Measurements from ENCODE around the gene SORCS1. TPM values are rescaled to one million over a fixed set of nuclear protein-coding genes. Genes with fewer than 3 reads are reported as not detected.

The SORCS1 gene
- total and polyA plus RNA-seq, 2 experiments from 2014 or later = not detected

DNA sequence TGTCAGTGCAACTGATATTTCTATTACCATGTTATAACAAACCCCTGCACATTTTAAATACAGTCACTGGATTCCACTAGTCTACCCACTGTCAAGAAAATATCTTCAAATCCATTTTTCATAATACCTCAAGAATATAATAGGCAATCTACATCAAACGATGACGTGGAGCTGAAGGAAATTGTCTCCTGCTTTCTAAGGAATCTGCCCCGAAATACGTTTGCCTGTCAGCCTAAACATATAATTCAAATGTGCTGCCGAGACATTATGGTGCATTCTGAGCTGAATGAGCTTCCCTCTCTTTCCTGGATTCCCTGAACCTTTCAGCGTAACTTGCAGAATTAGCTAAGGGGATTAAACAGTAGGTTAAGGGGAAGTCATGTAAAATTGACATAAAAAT is 306.8 kb downstream of the SORCS1 start:
- no peak overlapping the region for H3K9ac ChIP-seq
- no peaks in the 10 kb centered on the region for H3K36me3 ChIP-seq (ENCODE audit: low read depth)
- no peak overlapping the region for H2AFZ ChIP-seq
- no peaks in the 10 kb centered on the region for H3K4me1 ChIP-seq (ENCODE audit: insufficient read depth)
- in situ Hi-C loops (cut with MboI) = no loop called here
- DNase-seq = no peak
- TF ChIP-seq EZH2 (IDR thresholded peaks at IDR 0.05; ENCODE audit: insufficient read depth, poor library complexity, severe bottlenecking) = no peak
- no peak for TF ChIP-seq EZH2phosphoT487 (IDR thresholded peaks at IDR 0.05; ENCODE audit: insufficient read depth, low read depth)
- no peaks in the 10 kb centered on the region for H3K9me2 ChIP-seq (ENCODE audit: insufficient read depth)
- H3K79me2 ChIP-seq (ENCODE audit: insufficient read depth) = no peaks in the 10 kb centered on the region
- no peaks in the 10 kb centered on the region for H3F3A ChIP-seq (ENCODE audit: insufficient read depth)
- H3K4me2 ChIP-seq (ENCODE audit: unreplicated experiment) = no peak overlapping the region
- H3K4me3 ChIP-seq = no peak overlapping the region
- no peaks in the 10 kb centered on the region for H4K20me1 ChIP-seq (ENCODE audit: insufficient read depth)
- no peaks in the 10 kb centered on the region for H3K9me3 ChIP-seq (ENCODE audit: low read depth)
- no peak overlapping the region for H3K27ac ChIP-seq
- no peaks in the 10 kb centered on the region for H3K27me3 ChIP-seq (replicated peaks; ENCODE audit: insufficient read depth)
- WGBS, 2 experiments (ENCODE audit: low coverage in 1 of 2, low lambda C conversion rate in 2 of 2, missing lambda C conversion rate in 2 of 2) = 25 to 29% methylated on average over 6 of the region's 6 CpGs

- TF ChIP-seq EZH2 (IDR thresholded peaks at IDR 0.05; ENCODE audit: insufficient read depth, poor library complexity, severe bottlenecking) (no peak), EZH2phosphoT487 (IDR thresholded peaks at IDR 0.05; ENCODE audit: insufficient read depth, low read depth) (no peak)
Observed at GRCh38 chr10:106857213-106857612, 307.3 kb downstream of the SORCS1 start.

GRCh38 chr10:106836933-106837663 is 327.4 kb downstream of the SORCS1 start:
- Histone ChIP-seq H3K4me3 (no peak overlapping the region), H3K9me2 (ENCODE audit: insufficient read depth) (no peaks in the 10 kb centered on the region), H3K4me1 (ENCODE audit: insufficient read depth) (no peaks in the 10 kb centered on the region), H3K4me2 (ENCODE audit: unreplicated experiment) (no peak overlapping the region), H3K27me3 (replicated peaks; ENCODE audit: insufficient read depth) (no peaks in the 10 kb centered on the region), H3K27ac (no peak overlapping the region), H4K20me1 (ENCODE audit: insufficient read depth) (no peaks in the 10 kb centered on the region), H3K9ac (no peak overlapping the region), H3K9me3 (ENCODE audit: low read depth) (no peaks in the 10 kb centered on the region), H2AFZ (no peak overlapping the region), H3F3A (ENCODE audit: insufficient read depth) (no peaks in the 10 kb centered on the region), H3K36me3 (ENCODE audit: low read depth) (no peaks in the 10 kb centered on the region), H3K79me2 (ENCODE audit: insufficient read depth) (no peaks in the 10 kb centered on the region)
- DNase-seq = no peak
- 19 to 23% methylated on average over 2 of the region's 2 CpGs for WGBS, 2 experiments (ENCODE audit: low coverage in 1 of 2, low lambda C conversion rate in 2 of 2, missing lambda C conversion rate in 2 of 2)
- TF ChIP-seq EZH2 (IDR thresholded peaks at IDR 0.05; ENCODE audit: insufficient read depth, poor library complexity, severe bottlenecking) (no peak), EZH2phosphoT487 (IDR thresholded peaks at IDR 0.05; ENCODE audit: insufficient read depth, low read depth) (no peak)
- in situ Hi-C loops (cut with MboI) = no loop called here

More at GRCh38 chr10:106857213-106857612, 307.3 kb downstream of the SORCS1 start:
- no peaks in the 10 kb centered on the region for H3K4me1 ChIP-seq (ENCODE audit: insufficient read depth)
- no peaks in the 10 kb centered on the region for H3K9me2 ChIP-seq (ENCODE audit: insufficient read depth)
- no peak overlapping the region for H2AFZ ChIP-seq
- H3K27me3 ChIP-seq (replicated peaks; ENCODE audit: insufficient read depth) = no peaks in the 10 kb centered on the region
- H4K20me1 ChIP-seq (ENCODE audit: insufficient read depth) = no peaks in the 10 kb centered on the region
- H3K4me2 ChIP-seq (ENCODE audit: unreplicated experiment) = no peak overlapping the region
- no peak overlapping the region for H3K27ac ChIP-seq
- in situ Hi-C loops (cut with MboI) = no loop called here
- WGBS, 2 experiments (ENCODE audit: low coverage in 1 of 2, low lambda C conversion rate in 2 of 2, missing lambda C conversion rate in 2 of 2) = 31 to 38% methylated on average over 6 of the region's 6 CpGs
- no peaks in the 10 kb centered on the region for H3K9me3 ChIP-seq (ENCODE audit: low read depth)
- DNase-seq = no peak
- no peaks in the 10 kb centered on the region for H3K79me2 ChIP-seq (ENCODE audit: insufficient read depth)
- H3K36me3 ChIP-seq (ENCODE audit: low read depth) = no peaks in the 10 kb centered on the region
- H3F3A ChIP-seq (ENCODE audit: insufficient read depth) = no peaks in the 10 kb centered on the region
- H3K4me3 ChIP-seq = no peak overlapping the region
- H3K9ac ChIP-seq = no peak overlapping the region

DNA sequence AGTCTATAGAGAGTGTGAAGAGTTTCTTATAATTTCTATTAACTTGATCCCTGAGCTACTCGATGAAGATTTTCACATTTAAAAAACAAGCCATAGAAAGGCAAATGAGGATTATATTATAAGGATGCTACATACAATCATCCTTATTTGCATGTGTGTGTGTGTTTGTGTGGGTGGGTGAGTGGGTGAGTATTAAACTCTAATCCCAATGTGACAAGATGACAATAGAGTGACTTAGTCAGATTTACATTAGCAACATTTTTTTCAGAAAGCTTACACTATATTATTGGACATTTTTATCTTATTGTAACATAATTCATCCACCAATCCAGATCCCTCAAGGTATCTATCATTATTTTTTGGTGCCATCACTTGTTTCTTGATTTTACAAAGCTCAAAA is 331.7 kb downstream of the SORCS1 start:
- Histone ChIP-seq H3K27me3 (replicated peaks; ENCODE audit: insufficient read depth) (no peaks in the 10 kb centered on the region), H3K9me3 (ENCODE audit: low read depth) (no peaks in the 10 kb centered on the region), H3K4me1 (ENCODE audit: insufficient read depth) (no peaks in the 10 kb centered on the region), H3K9ac (no peak overlapping the region), H4K20me1 (ENCODE audit: insufficient read depth) (no peaks in the 10 kb centered on the region), H3K27ac (no peak overlapping the region), H2AFZ (no peak overlapping the region), H3K36me3 (ENCODE audit: low read depth) (no peaks in the 10 kb centered on the region), H3K4me2 (ENCODE audit: unreplicated experiment) (no peak overlapping the region), H3K79me2 (ENCODE audit: insufficient read depth) (no peaks in the 10 kb centered on the region), H3F3A (ENCODE audit: insufficient read depth) (no peaks in the 10 kb centered on the region), H3K4me3 (no peak overlapping the region), H3K9me2 (ENCODE audit: insufficient read depth) (no peaks in the 10 kb centered on the region)
- WGBS, 2 experiments (ENCODE audit: low coverage in 1 of 2, low lambda C conversion rate in 2 of 2, missing lambda C conversion rate in 2 of 2) = 57 to 65% methylated on average over 1 of the region's 1 CpG
- in situ Hi-C loops (cut with MboI) = no loop called here
- no peak for TF ChIP-seq EZH2 (IDR thresholded peaks at IDR 0.05; ENCODE audit: insufficient read depth, poor library complexity, severe bottlenecking)
- no peak for TF ChIP-seq EZH2phosphoT487 (IDR thresholded peaks at IDR 0.05; ENCODE audit: insufficient read depth, low read depth)
- DNase-seq = no peak

Data from GM23248 (cell line).